Inferior parietal cortex (tissue), 1 donor: ENCODE results near the gene IGFBP6.
A peak's percentile ranks its signal among the peaks of the same experiment; 100 is the strongest.

Experiments
- DNase-seq: peaks from one replicate; pipeline ENCODE4 v3.0.0-alpha.2; 2016; ENCODE audit errors: extremely low spot score

Gene IGFBP6

GRCh38 chr12:53059434-53060063, 37.9 kb upstream of the IGFBP6 start:
- DNase-seq: no peak

GRCh38 chr12:53060064-53060720, 37.3 kb upstream of the IGFBP6 start:
- no peak for DNase-seq

GRCh38 chr12:53060721-53061276, 36.7 kb upstream of the IGFBP6 start:
- DNase-seq: no peak

GRCh38 chr12:53061404-53062010, 36.0 kb upstream of the IGFBP6 start:
- DNase-seq: no peak

- DNase-seq: no peak
Measured at GRCh38 chr12:53062011-53062961, 35.2 kb upstream of the IGFBP6 start.

GRCh38 chr12:53062977-53063707, 34.3 kb upstream of the IGFBP6 start:
- DNase-seq: no peak

GRCh38 chr12:53063708-53064612, 33.5 kb upstream of the IGFBP6 start:
- DNase-seq: no peak

- no peak for DNase-seq
Measured at GRCh38 chr12:53064613-53065436, 32.6 kb upstream of the IGFBP6 start.

GRCh38 chr12:53065470-53065869, 32.0 kb upstream of the IGFBP6 start:
- no peak for DNase-seq

GRCh38 chr12:53065975-53066931, 31.2 kb upstream of the IGFBP6 start:
- DNase-seq: peak; percentile 82

GRCh38 chr12:53067074-53067992, 30.1 kb upstream of the IGFBP6 start:
- no peak for DNase-seq

GRCh38 chr12:53067993-53068770, 29.3 kb upstream of the IGFBP6 start:
- DNase-seq: no peak

GRCh38 chr12:53068811-53069585, 28.5 kb upstream of the IGFBP6 start:
- no peak for DNase-seq

- no peak for DNase-seq
Measured at GRCh38 chr12:53069621-53070410, 27.7 kb upstream of the IGFBP6 start.
